Rectal smooth muscle tissue (tissue), 1 donor: ENCODE data around the gene EIF2D.
A peak's percentile ranks its signal among the peaks of the same experiment; 100 is the strongest.

Source experiments
- H3K27ac ChIP-seq: one replicate; pipeline ENCODE4 v1.7.0; 2013; ENCODE audit warnings: low read depth, low read length, inconsistent platforms
- H3K27me3 ChIP-seq: one replicate; pipeline ENCODE4 v1.7.0; 2013; ENCODE audit warnings: low read length; ENCODE audit not compliant: control insufficient read depth, insufficient read depth
- H3K36me3 ChIP-seq: one replicate; pipeline ENCODE4 v1.7.0; 2013; ENCODE audit warnings: low read length; ENCODE audit not compliant: control insufficient read depth, insufficient read depth
- H3K4me1 ChIP-seq: one replicate; pipeline ENCODE4 v1.7.0; 2013; ENCODE audit warnings: low read length; ENCODE audit not compliant: control insufficient read depth, insufficient read depth
- H3K4me3 ChIP-seq: one replicate; pipeline ENCODE4 v1.7.0; 2013; ENCODE audit warnings: low read length
- H3K9ac ChIP-seq: one replicate; pipeline ENCODE4 v1.7.0; 2013; ENCODE audit warnings: low read length

EIF2D gene

GRCh38 chr1:206556750-206557635 lies 55.3 kb downstream of the EIF2D start:
- no peaks in the 10 kb centered on the region for H3K36me3 ChIP-seq
- H3K4me1 ChIP-seq = no peaks in the 10 kb centered on the region
- no peak overlapping the region for H3K27ac ChIP-seq
- peak overlapping the region; percentile 74 for H3K4me3 ChIP-seq
- no peak overlapping the region for H3K9ac ChIP-seq
- no peaks in the 10 kb centered on the region for H3K27me3 ChIP-seq

- no peak overlapping the region for H3K9ac ChIP-seq
- no peaks in the 10 kb centered on the region for H3K36me3 ChIP-seq
- H3K4me1 ChIP-seq = no peaks in the 10 kb centered on the region
- H3K27me3 ChIP-seq = no peaks in the 10 kb centered on the region
- no peak overlapping the region for H3K4me3 ChIP-seq
- H3K27ac ChIP-seq = no peak overlapping the region
Observed at GRCh38 chr1:206556047-206556749, 56.1 kb downstream of the EIF2D start.

GRCh38 chr1:206555473-206555935 lies 56.8 kb downstream of the EIF2D start:
- H3K9ac ChIP-seq = no peak overlapping the region
- no peak overlapping the region for H3K27ac ChIP-seq
- no peak overlapping the region for H3K4me3 ChIP-seq
- H3K36me3 ChIP-seq = no peaks in the 10 kb centered on the region
- H3K4me1 ChIP-seq = no peaks in the 10 kb centered on the region
- no peaks in the 10 kb centered on the region for H3K27me3 ChIP-seq

- Histone ChIP-seq H3K9ac (no peak overlapping the region), H3K27me3 (no peaks in the 10 kb centered on the region), H3K4me3 (no peak overlapping the region), H3K36me3 (no peaks in the 10 kb centered on the region), H3K27ac (no peak overlapping the region), H3K4me1 (no peaks in the 10 kb centered on the region)
Observed at GRCh38 chr1:206554701-206555472, 57.4 kb downstream of the EIF2D start.

- Histone ChIP-seq H3K4me1 (no peaks in the 10 kb centered on the region), H3K36me3 (no peaks in the 10 kb centered on the region), H3K4me3 (no peak overlapping the region), H3K27me3 (no peaks in the 10 kb centered on the region), H3K9ac (no peak overlapping the region), H3K27ac (no peak overlapping the region)
Observed at GRCh38 chr1:206554211-206554610, 58.1 kb downstream of the EIF2D start.

- H3K4me1 ChIP-seq = no peaks in the 10 kb centered on the region
- H3K36me3 ChIP-seq = no peaks in the 10 kb centered on the region
- no peaks in the 10 kb centered on the region for H3K27me3 ChIP-seq
- H3K4me3 ChIP-seq = no peak overlapping the region
- H3K27ac ChIP-seq = no peak overlapping the region
- H3K9ac ChIP-seq = no peak overlapping the region
Observed at GRCh38 chr1:206551986-206552326, 60.3 kb downstream of the EIF2D start.

- Histone ChIP-seq H3K4me1 (no peaks in the 10 kb centered on the region), H3K36me3 (no peaks in the 10 kb centered on the region), H3K4me3 (no peak overlapping the region), H3K27me3 (no peaks in the 10 kb centered on the region), H3K9ac (no peak overlapping the region), H3K27ac (no peak overlapping the region)
Observed at GRCh38 chr1:206551296-206551985, 60.8 kb downstream of the EIF2D start.

- no peak overlapping the region for H3K9ac ChIP-seq
- H3K4me1 ChIP-seq = no peaks in the 10 kb centered on the region
- H3K36me3 ChIP-seq = no peaks in the 10 kb centered on the region
- H3K4me3 ChIP-seq = no peak overlapping the region
- no peaks in the 10 kb centered on the region for H3K27me3 ChIP-seq
- H3K27ac ChIP-seq = no peak overlapping the region
Observed at GRCh38 chr1:206550446-206550845, 61.8 kb downstream of the EIF2D start.

- H3K27ac ChIP-seq = no peak overlapping the region
- no peaks in the 10 kb centered on the region for H3K27me3 ChIP-seq
- no peaks in the 10 kb centered on the region for H3K4me1 ChIP-seq
- H3K9ac ChIP-seq = no peak overlapping the region
- H3K36me3 ChIP-seq = no peaks in the 10 kb centered on the region
- H3K4me3 ChIP-seq = no peak overlapping the region
Observed at GRCh38 chr1:206547104-206547503, 65.2 kb downstream of the EIF2D start.

GRCh38 chr1:206545351-206545750 lies 66.9 kb downstream of the EIF2D start:
- Histone ChIP-seq H3K36me3 (no peaks in the 10 kb centered on the region), H3K27me3 (no peaks in the 10 kb centered on the region), H3K27ac (no peak overlapping the region), H3K4me3 (no peak overlapping the region), H3K9ac (no peak overlapping the region), H3K4me1 (peaks cover under 1% of the 10 kb centered on the region)

- no peak overlapping the region for H3K27ac ChIP-seq
- H3K4me1 ChIP-seq = peaks cover 2% of the 10 kb centered on the region
- no peaks in the 10 kb centered on the region for H3K36me3 ChIP-seq
- H3K27me3 ChIP-seq = no peaks in the 10 kb centered on the region
- H3K4me3 ChIP-seq = no peak overlapping the region
- H3K9ac ChIP-seq = no peak overlapping the region
Observed at GRCh38 chr1:206544562-206545257, 67.6 kb downstream of the EIF2D start.
